ENCODE results near the gene ARG2. TPM values are rescaled to one million over a fixed set of nuclear protein-coding genes. Genes with fewer than 3 reads are reported as not detected.

The ARG2 gene
- total RNA-seq, 1 donor from 2014 or later, result 2.0 TPM

DNA sequence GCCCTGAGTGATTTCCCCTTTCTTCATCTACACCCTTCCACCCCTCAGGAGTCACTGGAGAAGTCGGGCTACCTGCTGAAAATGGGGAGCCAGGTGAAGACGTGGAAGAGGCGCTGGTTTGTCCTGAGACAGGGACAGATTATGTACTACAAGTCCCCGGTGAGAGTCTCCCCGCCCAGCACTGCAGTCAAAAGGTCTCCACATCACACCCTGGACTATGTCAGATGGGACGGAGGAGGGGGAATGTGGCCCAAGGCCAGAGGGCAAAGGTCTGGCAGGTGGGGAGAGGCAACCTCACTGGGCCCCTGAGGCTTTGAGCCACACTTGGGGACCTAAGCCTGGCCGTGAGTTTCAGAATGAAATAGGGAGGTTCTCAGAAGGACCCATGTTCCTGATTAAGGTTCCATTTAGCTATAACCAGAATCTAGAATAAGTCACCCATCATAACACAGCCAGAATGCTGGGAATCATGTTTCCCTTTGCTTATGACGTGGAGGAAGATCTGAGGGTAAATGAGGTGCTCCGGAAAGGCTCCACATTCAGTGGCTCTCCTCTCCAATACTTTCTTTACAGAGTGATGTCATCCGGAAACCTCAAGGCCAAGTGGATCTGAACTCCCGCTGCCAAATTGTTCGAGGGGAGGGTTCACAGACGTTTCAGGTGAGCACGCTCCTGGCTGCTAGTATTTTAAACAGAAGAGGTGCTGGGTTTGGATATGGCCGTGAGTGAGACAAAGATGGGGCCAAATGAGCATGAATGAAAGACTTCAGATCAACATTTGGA, 46.3 kb upstream of the ARG2 start:
- TF ChIP-seq, protein P1, sequence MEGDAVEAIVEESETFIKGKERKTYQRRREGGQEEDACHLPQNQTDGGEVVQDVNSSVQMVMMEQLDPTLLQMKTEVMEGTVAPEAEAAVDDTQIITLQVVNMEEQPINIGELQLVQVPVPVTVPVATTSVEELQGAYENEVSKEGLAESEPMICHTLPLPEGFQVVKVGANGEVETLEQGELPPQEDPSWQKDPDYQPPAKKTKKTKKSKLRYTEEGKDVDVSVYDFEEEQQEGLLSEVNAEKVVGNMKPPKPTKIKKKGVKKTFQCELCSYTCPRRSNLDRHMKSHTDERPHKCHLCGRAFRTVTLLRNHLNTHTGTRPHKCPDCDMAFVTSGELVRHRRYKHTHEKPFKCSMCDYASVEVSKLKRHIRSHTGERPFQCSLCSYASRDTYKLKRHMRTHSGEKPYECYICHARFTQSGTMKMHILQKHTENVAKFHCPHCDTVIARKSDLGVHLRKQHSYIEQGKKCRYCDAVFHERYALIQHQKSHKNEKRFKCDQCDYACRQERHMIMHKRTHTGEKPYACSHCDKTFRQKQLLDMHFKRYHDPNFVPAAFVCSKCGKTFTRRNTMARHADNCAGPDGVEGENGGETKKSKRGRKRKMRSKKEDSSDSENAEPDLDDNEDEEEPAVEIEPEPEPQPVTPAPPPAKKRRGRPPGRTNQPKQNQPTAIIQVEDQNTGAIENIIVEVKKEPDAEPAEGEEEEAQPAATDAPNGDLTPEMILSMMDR (IDR thresholded peaks at IDR 0.05), result no peak
- Histone ChIP-seq H3K27ac (no peak overlapping the region), H3K4me3 (no peak overlapping the region), H3K36me3 (no peaks in the 10 kb centered on the region), H3K9me3 (no peaks in the 10 kb centered on the region), H3K4me1 (no peaks in the 10 kb centered on the region), H3K27me3 (no peaks in the 10 kb centered on the region)
- peak; percentile 38 for DNase-seq
- intact Hi-C loops (cut with DNase I), result no loop called here
- no peak for ATAC-seq

DNA sequence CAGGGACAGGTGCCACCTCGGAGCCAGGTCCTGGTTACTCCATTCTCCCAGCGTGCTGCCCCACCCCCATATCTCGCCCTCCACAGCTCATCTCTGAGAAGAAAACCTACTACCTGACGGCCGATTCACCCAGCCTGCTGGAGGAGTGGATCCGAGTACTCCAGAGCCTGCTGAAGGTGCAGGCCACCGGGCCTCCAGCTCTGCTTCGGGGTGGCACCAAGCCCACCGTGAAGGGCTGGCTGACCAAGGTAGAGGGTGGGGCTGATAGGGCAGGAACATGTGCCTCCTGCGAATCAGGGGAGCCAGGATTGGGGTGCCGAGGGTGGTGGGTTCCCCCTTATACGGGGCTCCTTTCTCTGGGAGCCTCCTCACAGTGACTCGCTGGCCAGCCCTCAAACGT, 45.6 kb upstream of the ARG2 start:
- peak; percentile 56 for DNase-seq
- no peaks in the 10 kb centered on the region for H3K4me1 ChIP-seq
- intact Hi-C loops (cut with DNase I), result no loop called here
- no peaks in the 10 kb centered on the region for H3K9me3 ChIP-seq
- TF ChIP-seq, protein P1 (IDR thresholded peaks at IDR 0.05), result no peak
- no peak overlapping the region for H3K4me3 ChIP-seq
- H3K27ac ChIP-seq, result no peak overlapping the region
- no peaks in the 10 kb centered on the region for H3K36me3 ChIP-seq
- no peaks in the 10 kb centered on the region for H3K27me3 ChIP-seq
- ATAC-seq, result no peak

DNA sequence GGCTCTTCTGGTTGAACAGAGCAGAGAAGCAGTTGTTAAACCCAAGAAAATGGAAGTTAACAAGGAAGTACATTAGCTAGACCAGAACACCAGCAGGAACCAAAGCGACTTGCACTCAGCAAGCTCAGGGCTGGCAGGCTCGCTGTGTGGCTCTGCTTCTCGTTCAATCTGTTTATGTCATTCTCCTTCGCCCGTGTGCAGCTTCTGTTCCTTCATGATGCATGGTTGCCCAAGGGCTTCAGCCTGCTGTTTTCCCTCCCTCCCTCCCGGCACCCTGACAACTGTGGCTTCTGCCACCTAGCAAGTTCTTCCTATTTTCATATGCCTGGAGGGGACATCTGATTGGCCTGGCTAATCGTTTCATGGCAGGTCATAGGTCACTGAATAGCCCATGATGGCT, 44.9 kb upstream of the ARG2 start:
- no peaks in the 10 kb centered on the region for H3K4me1 ChIP-seq
- no peaks in the 10 kb centered on the region for H3K27me3 ChIP-seq
- ATAC-seq, result no peak
- H3K4me3 ChIP-seq, result no peak overlapping the region
- TF ChIP-seq, protein P1 (IDR thresholded peaks at IDR 0.05), result no peak
- H3K36me3 ChIP-seq, result no peaks in the 10 kb centered on the region
- DNase-seq, result peak; percentile 21
- no peak overlapping the region for H3K27ac ChIP-seq
- intact Hi-C loops (cut with DNase I), result loop anchor here (5.0 kb wide), 1 partner anchor 148 kb away; no protein-coding TSS in a partner anchor
- H3K9me3 ChIP-seq, result no peaks in the 10 kb centered on the region

DNA sequence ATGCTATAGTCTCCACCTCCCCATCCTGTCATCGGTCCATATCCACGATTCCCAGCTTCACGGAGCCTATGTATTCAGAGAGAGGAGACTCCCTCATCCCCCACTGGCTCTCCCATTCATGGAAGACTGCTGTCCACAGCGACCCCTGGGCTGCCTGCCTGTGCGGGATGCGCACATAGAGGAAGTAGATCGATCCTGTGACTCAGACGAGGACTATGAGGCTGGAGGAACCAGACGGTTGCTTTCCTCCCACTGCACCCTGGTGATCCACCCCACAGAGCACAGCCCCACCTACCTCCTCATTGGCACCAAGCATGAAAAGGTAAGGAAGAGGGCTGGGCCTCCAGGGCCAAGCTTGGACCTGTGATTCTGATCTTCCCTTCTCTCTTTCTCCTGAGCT, 44.0 kb upstream of the ARG2 start:
- ATAC-seq (peak; percentile 58), DNase-seq (peak; percentile 64)
- intact Hi-C loops (cut with DNase I), result loop anchor here (5.0 kb wide), 1 partner anchor 148 kb away; no protein-coding TSS in a partner anchor
- no peaks in the 10 kb centered on the region for H3K36me3 ChIP-seq
- TF ChIP-seq, protein P1 (IDR thresholded peaks at IDR 0.05), result no peak
- no peak overlapping the region for H3K27ac ChIP-seq
- H3K4me1 ChIP-seq, result no peaks in the 10 kb centered on the region
- no peaks in the 10 kb centered on the region for H3K27me3 ChIP-seq
- no peaks in the 10 kb centered on the region for H3K9me3 ChIP-seq
- H3K4me3 ChIP-seq, result no peak overlapping the region

DNA sequence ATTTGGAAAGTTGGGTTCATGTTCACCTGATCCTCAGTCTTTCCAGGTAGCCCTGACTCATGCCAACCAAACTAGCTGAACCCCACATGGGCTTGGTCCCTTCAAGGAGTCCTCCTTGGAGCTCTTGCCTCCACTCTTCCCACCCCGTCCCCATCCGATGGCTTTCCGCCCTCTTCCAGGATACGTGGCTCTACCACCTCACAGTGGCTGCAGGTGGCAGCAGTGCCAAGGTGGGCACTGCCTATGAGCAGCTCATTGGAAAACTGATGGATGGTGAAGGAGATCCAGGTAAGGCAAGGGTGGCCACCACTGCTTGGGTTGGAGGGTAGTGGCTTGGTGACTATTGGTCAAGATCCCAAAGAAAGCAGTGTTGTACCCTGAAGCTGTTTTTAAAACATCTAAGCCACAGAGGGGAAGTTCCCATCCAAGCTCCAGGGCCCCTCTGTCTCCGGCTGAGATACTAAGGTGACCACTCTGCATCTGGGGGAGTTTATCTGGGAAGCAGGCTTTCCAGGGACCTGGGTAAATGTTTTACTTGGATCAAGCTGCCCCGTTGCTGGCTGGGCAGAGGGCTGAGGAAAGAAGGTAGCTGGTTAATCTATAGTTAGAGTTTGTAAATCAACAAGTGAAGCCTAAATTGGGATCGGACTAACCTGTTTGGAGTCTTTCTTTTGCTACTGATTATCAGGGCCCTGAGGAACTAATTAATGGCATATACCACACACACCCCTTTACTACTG, 43.3 kb upstream of the ARG2 start:
- Histone ChIP-seq H3K27ac (no peak overlapping the region), H3K4me1 (no peaks in the 10 kb centered on the region), H3K9me3 (no peaks in the 10 kb centered on the region), H3K36me3 (no peaks in the 10 kb centered on the region), H3K4me3 (no peak overlapping the region), H3K27me3 (no peaks in the 10 kb centered on the region)
- intact Hi-C loops (cut with DNase I), result loop anchor here (5.0 kb wide), 1 partner anchor 149 kb away; no protein-coding TSS in a partner anchor
- TF ChIP-seq, protein P1 (IDR thresholded peaks at IDR 0.05), result no peak
- ATAC-seq (no peak), DNase-seq (peak; percentile 37)

Data from upper lobe of right lung (tissue), 1 donor.